Pancreas (tissue), 10 donors: ENCODE data around the gene AZU1. TPM values are rescaled to one million over a fixed set of nuclear protein-coding genes. Genes with fewer than 3 reads are reported as not detected.
A peak's percentile ranks its signal among the peaks of the same experiment; 100 is the strongest.

ENCODE experiments used
- ATAC-seq, 4 donors: fragments of 200-7000 bp; cut with Tn5 transposase; one replicate each; pipeline versions ENCODE4 v1.8.0 to v1.9.1; 2020; ENCODE audit warnings: mild to moderate bottlenecking in 4 of 4, moderate library complexity in 4 of 4
- DNase-seq, 6 donors: peaks; one replicate each; pipeline ENCODE4 v3.0.0-alpha.2; 2020
- FAIRE-seq: peaks from 2 replicates; lab custom pipeline; 2012; peaks lifted over from hg19 to GRCh38; lab: Jason Lieb, UNC
- H3K27ac ChIP-seq, 4 donors: fragments of 200-600 bp; sonication (generic); 1 replicate in 3 of 4; 2 replicates in 1 of 4; pipeline versions ENCODE4 v1.5.0 to v1.8.0; 2020
- H3K27me3 ChIP-seq, 4 donors: fragments of 200-600 bp; one replicate each; pipeline ENCODE4 v1.8.0; 2021
- H3K36me3 ChIP-seq, 3 donors: fragments of 200-600 bp; sonication (generic) in 1 of 3; one replicate each; pipeline versions ENCODE4 v1.5.0 to v1.8.0; 2020 to 2021
- H3K4me1 ChIP-seq, 3 donors: fragments of 200-600 bp; one replicate each; pipeline ENCODE4 v1.8.0; 2021
- H3K4me3 ChIP-seq, 4 donors: fragments of 200-600 bp; sonication (generic) in 2 of 4; one replicate each; pipeline versions ENCODE4 v1.5.0 to v1.8.0; 2020 to 2021
- H3K9me3 ChIP-seq, 4 donors: fragments of 200-600 bp; one replicate each; pipeline ENCODE4 v1.8.0; 2021
- WGBS, 2 donors: extraction: QIAGEN DNeasy Blood & Tissue Kit; methylation state at CpG; one replicate each; pipeline ENCODE4 v1.1.7; 2013; 5-methylcytosine and 5-hydroxymethylcytosine counted together
- intact Hi-C, 3 donors: fragments of 100-400 bp; cut with DNase I; formaldehyde crosslinking; loops; one replicate each; pipeline versions ENCODE4 v1.11.1 to v1.14.2; 2022
- polyA plus RNA-seq, 2 donors: library from polyadenylated mRNA; stranded (reverse); fragments of 200-250 nt; gene quantifications; one replicate each; pipeline ENCODE4 v1.2.3, GENCODE V29; 2013
- total RNA-seq, 6 donors: library from RNA; stranded (reverse); fragmentation: NEBNext Ultra II Directional in 4 of 6; extraction: Animal tissue kit (Norgen Biotek cat#: 25700) in 4 of 6; gene quantifications; one replicate each; pipeline versions ENCODE4 v1.2.1 to v1.2.4, GENCODE V29; 2021 to 2023
- TF ChIP-seq, protein P1 (sequence below), 4 donors: fragments of 200-600 bp; sonication (generic) in 3 of 4; IDR thresholded peaks; one replicate each; pipeline versions ENCODE4 v1.5.0 to v1.8.0; 2021; ENCODE audit warnings: antibody characterized with exemption in 4 of 4
- donor health status: healthy with polysubstance abuse.
- donor health status: DM: no; HTN: no; CAD: no; lungs with moderate emphysema.
- donor health status: DM: no; HTN: no; CAD: no.
- donor health status: control.
- donor health status: control.
- donor health status: Bipolar disorder and iron deficiency.
- donor health status: DM: yes; HTN: yes; CAD: no.
- donor health status: DM: no; HTN: no; CAD: no.
- donor health status: DM: no; HTN: no; CAD: no.
- donor health status: DM: yes; HTN: yes; CAD: no.

Gene AZU1, protein sequence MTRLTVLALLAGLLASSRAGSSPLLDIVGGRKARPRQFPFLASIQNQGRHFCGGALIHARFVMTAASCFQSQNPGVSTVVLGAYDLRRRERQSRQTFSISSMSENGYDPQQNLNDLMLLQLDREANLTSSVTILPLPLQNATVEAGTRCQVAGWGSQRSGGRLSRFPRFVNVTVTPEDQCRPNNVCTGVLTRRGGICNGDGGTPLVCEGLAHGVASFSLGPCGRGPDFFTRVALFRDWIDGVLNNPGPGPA
- total RNA-seq: not detected
- under 1 TPM in 1 of 2 donors, not detected in 1; 0.35 TPM for polyA plus RNA-seq

DNA sequence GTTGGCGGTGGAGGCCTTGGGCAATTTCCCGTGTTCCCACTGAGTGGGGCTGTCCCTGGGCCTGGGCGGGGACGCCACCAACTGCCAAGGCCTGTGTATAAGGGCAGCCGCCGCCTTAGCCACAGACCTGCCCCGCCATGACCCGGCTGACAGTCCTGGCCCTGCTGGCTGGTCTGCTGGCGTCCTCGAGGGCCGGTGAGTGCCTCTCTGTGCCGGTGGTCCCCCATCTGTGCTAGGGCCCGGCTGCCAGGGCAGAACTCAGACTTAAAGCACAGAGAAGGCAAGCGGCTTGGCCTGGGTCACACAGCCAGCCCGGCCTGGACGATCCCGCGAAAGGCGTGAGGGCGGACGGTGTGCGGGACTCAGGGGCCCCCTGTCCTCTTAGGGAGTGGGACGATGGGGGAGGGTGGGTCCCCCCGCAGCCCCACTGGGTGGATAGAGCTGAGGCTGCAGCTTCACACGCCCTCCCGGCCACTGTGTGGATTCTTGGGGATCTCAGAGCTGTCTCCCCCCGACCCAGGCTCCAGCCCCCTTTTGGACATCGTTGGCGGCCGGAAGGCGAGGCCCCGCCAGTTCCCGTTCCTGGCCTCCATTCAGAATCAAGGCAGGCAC, at the start of gene AZU1:
Gene AZU1 (plus strand): TSS at position 128 of the 612 bp plus-strand sequence. CDS start 10 bp downstream, at position 138.
- FAIRE-seq: no peak
- peak in 2 of 4 donors; percentile 15 to 16 for ATAC-seq
- Histone ChIP-seq H3K36me3 (no peaks in the 10 kb centered on the region), H3K4me3 (no peak within 1 kb of the TSS), H3K27me3 (peaks cover 0 to 9% (median 0%) of the 10 kb centered on the region in 4 donors), H3K9me3 (no peaks in the 10 kb centered on the region), H3K27ac (no peak within 1 kb of the TSS), H3K4me1 (no peaks in the 10 kb centered on the region)
- 75 to 76% methylated on average over 23 to 33 of the region's 33 CpGs for WGBS, 2 donors
- TF ChIP-seq, protein P1, sequence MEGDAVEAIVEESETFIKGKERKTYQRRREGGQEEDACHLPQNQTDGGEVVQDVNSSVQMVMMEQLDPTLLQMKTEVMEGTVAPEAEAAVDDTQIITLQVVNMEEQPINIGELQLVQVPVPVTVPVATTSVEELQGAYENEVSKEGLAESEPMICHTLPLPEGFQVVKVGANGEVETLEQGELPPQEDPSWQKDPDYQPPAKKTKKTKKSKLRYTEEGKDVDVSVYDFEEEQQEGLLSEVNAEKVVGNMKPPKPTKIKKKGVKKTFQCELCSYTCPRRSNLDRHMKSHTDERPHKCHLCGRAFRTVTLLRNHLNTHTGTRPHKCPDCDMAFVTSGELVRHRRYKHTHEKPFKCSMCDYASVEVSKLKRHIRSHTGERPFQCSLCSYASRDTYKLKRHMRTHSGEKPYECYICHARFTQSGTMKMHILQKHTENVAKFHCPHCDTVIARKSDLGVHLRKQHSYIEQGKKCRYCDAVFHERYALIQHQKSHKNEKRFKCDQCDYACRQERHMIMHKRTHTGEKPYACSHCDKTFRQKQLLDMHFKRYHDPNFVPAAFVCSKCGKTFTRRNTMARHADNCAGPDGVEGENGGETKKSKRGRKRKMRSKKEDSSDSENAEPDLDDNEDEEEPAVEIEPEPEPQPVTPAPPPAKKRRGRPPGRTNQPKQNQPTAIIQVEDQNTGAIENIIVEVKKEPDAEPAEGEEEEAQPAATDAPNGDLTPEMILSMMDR (IDR thresholded peaks at IDR 0.05): no peak
- intact Hi-C loops: no loop called here
- DNase-seq: peak in 2 of 6 donors; percentile 31 to 70

DNA sequence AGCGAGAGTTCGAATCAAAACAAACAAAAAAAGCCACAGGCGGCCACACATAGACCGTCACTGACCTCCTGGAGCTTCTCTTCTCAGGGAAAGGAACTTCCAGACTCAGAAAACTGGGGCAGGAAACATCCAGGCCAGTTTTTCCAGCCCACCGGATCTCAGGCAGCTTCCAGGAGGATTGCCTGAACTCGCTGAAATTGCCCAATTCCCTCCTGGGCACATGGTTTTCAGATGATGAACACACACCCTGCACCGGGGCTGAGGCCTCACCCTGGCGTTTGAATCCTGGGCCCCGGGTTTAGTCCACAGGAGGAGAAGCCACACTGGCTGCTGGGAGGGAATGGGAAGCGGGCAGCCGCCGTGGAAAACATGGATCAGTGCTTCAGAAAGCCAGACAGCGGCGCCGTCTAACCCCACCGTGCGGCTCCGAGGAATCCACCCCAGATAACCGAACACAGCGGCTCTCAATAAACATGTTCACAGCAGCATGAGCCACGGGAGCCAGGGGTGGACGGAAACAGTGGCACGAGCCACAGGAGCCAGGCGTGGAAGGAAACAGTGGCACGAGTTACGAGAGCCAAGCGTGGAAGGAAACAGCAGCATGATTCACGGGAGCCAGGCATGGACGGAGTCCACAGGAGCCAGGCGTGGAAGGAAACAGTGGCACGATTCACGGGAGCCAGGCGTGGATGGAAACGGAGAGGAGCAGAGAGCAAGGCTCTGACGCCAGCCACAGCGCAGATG, 48.6 kb upstream of the AZU1 start:
- WGBS, 2 donors: 56 to 58% methylated on average over 36 of the region's 36 CpGs
- H3K27me3 ChIP-seq: no peaks in the 10 kb centered on the region
- no peak for FAIRE-seq
- no peak overlapping the region for H3K4me3 ChIP-seq
- peak overlapping the region in 3 of 4 donors; percentile 31 to 58 (median 41) for H3K27ac ChIP-seq
- H3K9me3 ChIP-seq: no peaks in the 10 kb centered on the region
- intact Hi-C loops: no loop called here
- peak in 3 of 4 donors; percentile 29 to 44 (median 34) for ATAC-seq
- no peaks in the 10 kb centered on the region for H3K36me3 ChIP-seq
- TF ChIP-seq, protein P1 (IDR thresholded peaks at IDR 0.05): no peak
- peak in 2 of 6 donors; percentile 30 to 50 for DNase-seq
- H3K4me1 ChIP-seq: no peaks in the 10 kb centered on the region

DNA sequence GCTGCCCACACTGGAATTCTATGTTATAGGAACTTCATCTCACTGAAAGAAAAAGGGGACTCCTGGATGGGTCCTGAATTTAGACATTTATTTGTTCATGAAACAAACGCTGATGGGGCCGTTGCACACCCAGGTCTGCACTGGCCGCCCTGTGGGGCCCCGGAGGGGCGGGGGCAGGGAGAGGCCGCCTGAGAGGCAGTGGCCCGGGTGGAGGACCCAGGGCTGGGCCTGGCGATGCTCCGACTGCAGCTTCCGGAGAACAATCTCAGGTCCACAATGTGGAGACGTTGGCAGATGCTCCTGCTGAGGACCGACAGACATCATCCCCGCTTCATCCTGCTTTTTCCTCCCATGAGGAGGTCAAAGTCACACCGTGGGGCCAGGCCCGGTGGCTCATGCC, 46.7 kb upstream of the AZU1 start:
- WGBS, 2 donors: 69 to 82% methylated on average over 15 of the region's 15 CpGs
- ATAC-seq: no peak
- Histone ChIP-seq H3K36me3 (no peaks in the 10 kb centered on the region), H3K27me3 (no peaks in the 10 kb centered on the region), H3K27ac (peak overlapping the region in 1 of 4 donors; percentile 77), H3K9me3 (no peaks in the 10 kb centered on the region), H3K4me3 (no peak overlapping the region), H3K4me1 (no peaks in the 10 kb centered on the region)
- FAIRE-seq: no peak
- intact Hi-C loops: no loop called here
- peak in 1 of 6 donors; percentile 29 for DNase-seq
- TF ChIP-seq, protein P1 (IDR thresholded peaks at IDR 0.05): no peak

DNA sequence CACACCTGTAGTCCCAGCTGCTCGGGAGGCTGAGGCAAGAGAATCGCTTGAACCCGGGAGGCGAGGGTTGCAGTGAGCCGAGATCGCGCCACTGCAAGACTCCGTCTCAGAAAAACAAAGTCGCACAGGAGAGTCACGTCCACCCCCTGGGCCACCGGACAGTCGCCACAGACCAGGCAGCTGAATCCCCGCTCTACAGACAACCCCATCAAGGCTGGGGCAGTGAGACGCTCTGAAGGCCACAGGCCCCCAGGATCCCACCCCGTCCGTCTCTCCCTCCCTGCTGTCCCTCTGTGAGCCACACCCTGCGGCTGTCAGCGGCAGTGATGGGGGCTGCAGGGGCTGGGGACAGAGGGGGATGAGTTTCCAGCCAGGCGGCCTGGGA, 45.8 kb upstream of the AZU1 start:
- DNase-seq (no peak), ATAC-seq (no peak), FAIRE-seq (no peak)
- 73% methylated on average over 18 to 19 of the region's 19 CpGs for WGBS, 2 donors
- TF ChIP-seq, protein P1 (IDR thresholded peaks at IDR 0.05): no peak
- no peaks in the 10 kb centered on the region for H3K9me3 ChIP-seq
- intact Hi-C loops: no loop called here
- H3K4me3 ChIP-seq: peak overlapping the region in 2 of 4 donors; percentile 25 to 37
- no peaks in the 10 kb centered on the region for H3K27me3 ChIP-seq
- H3K36me3 ChIP-seq: no peaks in the 10 kb centered on the region
- no peaks in the 10 kb centered on the region for H3K4me1 ChIP-seq
- H3K27ac ChIP-seq: peak overlapping the region; percentile 22 to 85 (median 66)
